Left ventricle myocardium inferior (tissue), 1 donor: ENCODE data around the gene RNF43. TPM values are rescaled to one million over a fixed set of nuclear protein-coding genes. Genes with fewer than 3 reads are reported as not detected.

Experiments used
- DNase-seq: peaks from one replicate; pipeline ENCODE4 v3.0.0-alpha.2; 2020
- H3K27ac ChIP-seq: fragments of 200-600 bp; replicated peaks from 2 replicates; pipeline ENCODE4 v1.8.0; 2021
- H3K27me3 ChIP-seq: fragments of 200-600 bp; 2 replicates; pipeline ENCODE4 v1.8.0; 2021; ENCODE audit warnings: low read depth
- H3K36me3 ChIP-seq: fragments of 200-600 bp; 2 replicates; pipeline ENCODE4 v1.8.0; 2021
- H3K4me1 ChIP-seq: fragments of 200-600 bp; 2 replicates; pipeline ENCODE4 v1.8.0; 2021
- H3K4me3 ChIP-seq: fragments of 200-600 bp; 2 replicates; pipeline ENCODE4 v1.8.0; 2021; ENCODE audit warnings: mild to moderate bottlenecking, moderate library complexity
- H3K9me3 ChIP-seq: fragments of 200-600 bp; replicated peaks from 2 replicates; pipeline ENCODE4 v1.8.0; 2021
- intact Hi-C: fragments of 100-400 bp; cut with micrococcal nuclease; formaldehyde crosslinking; loops from one replicate; pipeline ENCODE4 v1.11.0; 2022
- total RNA-seq: library from RNA; stranded (reverse); fragmentation: NEBNext Ultra II Directional; extraction: Animal tissue kit (Norgen Biotek cat#: 25700); gene quantifications from one replicate; pipeline ENCODE4 v1.2.1, GENCODE V29; 2021
- TF ChIP-seq, protein P1 (sequence below): fragments of 200-600 bp; IDR thresholded peaks from 2 replicates; pipeline ENCODE4 v1.8.0; 2021; ENCODE audit warnings: antibody characterized with exemption, mild to moderate bottlenecking, borderline replicate concordance
- donor health status: DM: no; HTN: yes; CAD: no; lungs with severe emphysema.

Gene RNF43
- total RNA-seq, 1 donor from 2014 or later, result 4.7 TPM

DNA sequence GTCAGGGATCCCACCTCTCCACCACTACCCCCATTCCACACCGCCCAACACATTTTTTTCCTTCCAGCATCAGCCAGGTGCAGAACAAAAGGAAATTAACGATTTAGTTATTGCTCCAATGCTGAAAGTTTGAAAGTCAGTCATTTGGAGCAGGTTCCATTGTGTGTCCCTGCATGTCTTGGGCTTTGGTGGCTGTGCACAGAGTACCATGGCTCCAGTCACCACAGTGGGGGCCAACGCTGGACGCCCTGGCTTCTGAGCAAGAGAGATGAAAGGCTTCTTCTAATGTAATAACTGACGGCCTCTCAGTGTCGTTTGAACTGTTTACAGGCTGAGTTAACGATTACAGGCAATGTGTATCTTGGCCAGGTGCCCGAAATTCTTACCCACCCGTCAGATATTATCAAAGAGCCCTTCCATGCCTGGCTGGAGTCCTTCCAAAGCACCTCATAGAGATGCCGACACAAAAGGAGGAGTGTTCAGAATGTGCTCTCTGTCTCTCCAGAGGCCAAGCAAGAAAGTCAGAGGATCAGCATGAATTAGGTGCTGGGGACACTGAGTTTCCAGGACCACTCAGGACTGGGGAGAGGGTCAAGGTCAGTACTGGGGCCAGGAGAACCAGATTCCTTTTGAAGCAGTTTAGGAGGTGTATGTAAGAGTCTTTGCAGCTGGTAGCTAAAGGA, 25.9 kb downstream of the RNF43 start:
- DNase-seq, result no peak
- Histone ChIP-seq H3K27ac (peak overlapping the region; percentile 19), H3K9me3 (no peaks in the 10 kb centered on the region), H3K4me3 (no peak overlapping the region), H3K36me3 (no peaks in the 10 kb centered on the region), H3K27me3 (peaks cover 18% of the 10 kb centered on the region), H3K4me1 (peaks cover 11% of the 10 kb centered on the region)
- TF ChIP-seq, protein P1, sequence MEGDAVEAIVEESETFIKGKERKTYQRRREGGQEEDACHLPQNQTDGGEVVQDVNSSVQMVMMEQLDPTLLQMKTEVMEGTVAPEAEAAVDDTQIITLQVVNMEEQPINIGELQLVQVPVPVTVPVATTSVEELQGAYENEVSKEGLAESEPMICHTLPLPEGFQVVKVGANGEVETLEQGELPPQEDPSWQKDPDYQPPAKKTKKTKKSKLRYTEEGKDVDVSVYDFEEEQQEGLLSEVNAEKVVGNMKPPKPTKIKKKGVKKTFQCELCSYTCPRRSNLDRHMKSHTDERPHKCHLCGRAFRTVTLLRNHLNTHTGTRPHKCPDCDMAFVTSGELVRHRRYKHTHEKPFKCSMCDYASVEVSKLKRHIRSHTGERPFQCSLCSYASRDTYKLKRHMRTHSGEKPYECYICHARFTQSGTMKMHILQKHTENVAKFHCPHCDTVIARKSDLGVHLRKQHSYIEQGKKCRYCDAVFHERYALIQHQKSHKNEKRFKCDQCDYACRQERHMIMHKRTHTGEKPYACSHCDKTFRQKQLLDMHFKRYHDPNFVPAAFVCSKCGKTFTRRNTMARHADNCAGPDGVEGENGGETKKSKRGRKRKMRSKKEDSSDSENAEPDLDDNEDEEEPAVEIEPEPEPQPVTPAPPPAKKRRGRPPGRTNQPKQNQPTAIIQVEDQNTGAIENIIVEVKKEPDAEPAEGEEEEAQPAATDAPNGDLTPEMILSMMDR, result no peak
- intact Hi-C loops, result no loop called here

DNA sequence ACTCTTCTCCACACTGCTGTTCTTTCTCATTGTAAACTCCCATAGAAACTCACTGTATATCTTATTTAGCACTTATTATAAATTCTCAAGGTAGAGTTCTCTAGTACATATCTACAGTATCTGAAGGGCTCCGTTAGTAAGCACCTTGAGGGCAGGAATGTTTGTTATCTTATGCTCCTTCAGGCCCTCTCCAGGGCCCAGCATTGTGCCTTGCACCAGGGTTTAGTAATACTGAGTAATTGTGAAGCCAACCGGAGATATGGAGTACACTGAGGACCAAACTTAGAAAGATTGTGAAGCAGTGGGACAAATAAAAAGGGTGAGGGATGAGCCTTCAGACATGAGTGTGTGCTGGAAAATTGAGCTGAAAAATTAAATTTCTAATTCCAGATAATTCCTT, 26.4 kb downstream of the RNF43 start:
- TF ChIP-seq, protein P1, result no peak
- H3K36me3 ChIP-seq, result no peaks in the 10 kb centered on the region
- intact Hi-C loops, result no loop called here
- peaks cover 17% of the 10 kb centered on the region for H3K27me3 ChIP-seq
- no peak overlapping the region for H3K4me3 ChIP-seq
- H3K27ac ChIP-seq, result no peak overlapping the region
- H3K9me3 ChIP-seq, result no peaks in the 10 kb centered on the region
- DNase-seq, result no peak
- peaks cover 11% of the 10 kb centered on the region for H3K4me1 ChIP-seq

DNA sequence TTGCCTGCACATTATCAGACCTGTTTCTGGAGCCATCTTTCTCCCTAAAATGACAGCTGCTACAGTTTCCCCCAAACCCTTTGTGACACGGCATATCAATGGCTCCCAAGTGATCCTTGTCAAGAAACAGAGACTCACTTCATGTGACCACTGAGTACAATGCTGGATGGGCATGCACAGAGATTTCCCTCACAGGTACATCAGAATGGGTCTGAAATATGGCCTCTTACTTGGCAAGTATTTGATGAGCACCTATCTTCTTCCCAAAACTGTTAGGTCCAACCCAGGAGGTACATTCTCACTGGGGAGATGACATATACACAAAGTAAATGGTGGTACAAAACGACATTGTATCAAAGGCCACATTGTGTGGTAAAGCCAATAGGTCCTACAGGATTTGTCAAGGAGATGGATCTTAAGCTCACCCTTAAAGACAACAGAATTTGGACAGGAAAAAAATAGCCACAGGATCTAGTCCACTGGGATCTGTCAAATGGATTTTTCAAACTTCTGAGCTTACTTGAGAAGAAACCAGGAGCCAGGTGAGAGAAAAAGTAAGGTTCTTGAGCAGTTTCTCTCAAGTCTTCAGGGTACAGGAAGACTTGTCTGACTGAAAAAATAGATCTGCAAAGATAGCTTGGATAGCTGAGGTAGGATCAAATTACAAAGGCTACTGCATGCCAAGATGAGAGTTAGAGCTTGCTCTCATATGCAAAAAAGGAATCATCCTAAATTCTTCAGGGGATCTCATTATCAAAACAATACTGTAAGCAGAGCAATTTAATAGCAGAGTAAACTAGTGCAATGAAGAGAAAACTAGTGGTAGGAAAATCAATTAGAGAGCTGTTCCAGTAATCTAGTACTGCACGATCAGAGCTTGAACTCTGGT, 28.8 kb downstream of the RNF43 start:
- Histone ChIP-seq H3K36me3 (no peaks in the 10 kb centered on the region), H3K27ac (no peak overlapping the region), H3K9me3 (no peaks in the 10 kb centered on the region), H3K27me3 (peaks cover 9% of the 10 kb centered on the region), H3K4me3 (no peak overlapping the region), H3K4me1 (peaks cover 11% of the 10 kb centered on the region)
- no peak for DNase-seq
- TF ChIP-seq, protein P1, result no peak
- intact Hi-C loops, result no loop called here

DNA sequence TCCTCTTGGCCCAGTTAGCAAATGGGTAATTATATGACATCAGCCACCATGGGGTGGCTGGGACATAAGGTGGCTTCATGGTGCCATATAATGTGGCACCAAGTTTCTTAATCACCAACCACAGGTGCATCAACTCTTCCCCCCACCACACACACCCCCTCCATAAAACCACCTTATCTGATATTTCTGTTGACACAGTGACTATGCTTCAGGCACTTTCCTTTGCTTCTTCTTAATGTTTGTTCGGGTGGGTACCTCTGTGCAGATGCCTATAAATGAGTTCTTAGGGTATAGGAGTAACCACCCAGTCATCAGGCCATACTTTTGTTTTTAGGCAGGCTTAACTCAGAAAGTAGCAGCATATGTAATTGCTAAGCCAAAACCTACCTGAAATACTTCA, 29.5 kb downstream of the RNF43 start:
- intact Hi-C loops, result no loop called here
- no peaks in the 10 kb centered on the region for H3K9me3 ChIP-seq
- TF ChIP-seq, protein P1, result no peak

DNA sequence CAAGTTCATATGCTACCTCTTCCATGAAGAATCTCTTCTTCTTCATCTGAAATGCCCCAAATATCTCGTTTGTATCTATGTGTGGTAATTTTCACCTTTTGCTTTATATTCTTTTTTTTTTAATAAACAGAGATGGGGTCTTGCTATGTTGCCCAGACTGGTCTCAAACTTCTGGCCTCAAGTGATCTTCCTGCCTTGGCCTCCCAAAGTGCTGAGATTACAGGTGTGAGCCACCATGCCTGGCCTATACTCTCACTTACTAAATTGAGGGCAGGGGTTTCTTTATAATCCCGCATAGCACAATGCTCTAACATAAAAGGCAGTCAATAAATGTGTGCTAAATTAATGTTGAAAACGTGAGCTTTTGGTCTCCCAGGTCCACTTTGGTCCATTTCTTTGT, 30.6 kb downstream of the RNF43 start:
- intact Hi-C loops, result no loop called here
- no peaks in the 10 kb centered on the region for H3K36me3 ChIP-seq
- H3K27me3 ChIP-seq, result peaks cover 6% of the 10 kb centered on the region
- peaks cover 8% of the 10 kb centered on the region for H3K4me1 ChIP-seq
- no peak overlapping the region for H3K27ac ChIP-seq
- H3K9me3 ChIP-seq, result no peaks in the 10 kb centered on the region
- TF ChIP-seq, protein P1, result no peak
- no peak overlapping the region for H3K4me3 ChIP-seq
- DNase-seq, result no peak

More for the DNA sequence above, 29.5 kb downstream of the RNF43 start:
- Histone ChIP-seq H3K4me3 (no peak overlapping the region), H3K27ac (no peak overlapping the region), H3K4me1 (peaks cover 11% of the 10 kb centered on the region), H3K27me3 (peaks cover 6% of the 10 kb centered on the region), H3K36me3 (no peaks in the 10 kb centered on the region)
- no peak for DNase-seq
